Measurements from ENCODE around the gene C12orf42. TPM values are rescaled to one million over a fixed set of nuclear protein-coding genes. Genes with fewer than 3 reads are reported as not detected.

The C12orf42 gene
- total RNA-seq, 1 donor from 2014 or later: not detected

DNA sequence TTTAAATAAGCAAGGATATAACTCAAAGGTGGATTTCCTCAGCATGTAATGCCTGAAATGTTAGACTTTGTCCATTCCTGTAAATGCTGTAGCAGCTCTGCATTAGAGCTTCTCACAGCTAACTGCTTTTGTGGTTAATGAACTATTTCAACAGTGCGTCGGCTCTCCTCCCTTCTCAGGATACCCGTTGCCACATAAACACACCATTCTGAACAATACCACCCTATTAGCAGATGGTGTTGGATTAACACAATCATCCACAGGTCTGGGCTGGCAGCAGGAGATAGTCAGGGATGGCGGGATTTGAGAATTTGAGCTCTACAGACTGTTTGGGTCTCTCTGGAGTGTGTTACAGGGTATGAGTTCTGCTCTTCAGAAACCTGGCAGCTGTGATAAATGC lies 33.5 kb upstream of the C12orf42 start:
- TF ChIP-seq, protein P1, sequence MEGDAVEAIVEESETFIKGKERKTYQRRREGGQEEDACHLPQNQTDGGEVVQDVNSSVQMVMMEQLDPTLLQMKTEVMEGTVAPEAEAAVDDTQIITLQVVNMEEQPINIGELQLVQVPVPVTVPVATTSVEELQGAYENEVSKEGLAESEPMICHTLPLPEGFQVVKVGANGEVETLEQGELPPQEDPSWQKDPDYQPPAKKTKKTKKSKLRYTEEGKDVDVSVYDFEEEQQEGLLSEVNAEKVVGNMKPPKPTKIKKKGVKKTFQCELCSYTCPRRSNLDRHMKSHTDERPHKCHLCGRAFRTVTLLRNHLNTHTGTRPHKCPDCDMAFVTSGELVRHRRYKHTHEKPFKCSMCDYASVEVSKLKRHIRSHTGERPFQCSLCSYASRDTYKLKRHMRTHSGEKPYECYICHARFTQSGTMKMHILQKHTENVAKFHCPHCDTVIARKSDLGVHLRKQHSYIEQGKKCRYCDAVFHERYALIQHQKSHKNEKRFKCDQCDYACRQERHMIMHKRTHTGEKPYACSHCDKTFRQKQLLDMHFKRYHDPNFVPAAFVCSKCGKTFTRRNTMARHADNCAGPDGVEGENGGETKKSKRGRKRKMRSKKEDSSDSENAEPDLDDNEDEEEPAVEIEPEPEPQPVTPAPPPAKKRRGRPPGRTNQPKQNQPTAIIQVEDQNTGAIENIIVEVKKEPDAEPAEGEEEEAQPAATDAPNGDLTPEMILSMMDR (IDR thresholded peaks at IDR 0.05; ENCODE audit: insufficient read depth, low read length, severe bottlenecking): no peak
- H3K27me3 ChIP-seq (ENCODE audit: control insufficient read depth, insufficient read depth, low read length): no peaks in the 10 kb centered on the region
- DNase-seq (ENCODE audit: low read depth) (peak; percentile 29), FAIRE-seq (no peak)
- no peak overlapping the region for H3K4me3 ChIP-seq (ENCODE audit: low read depth, low read length)
- H3K36me3 ChIP-seq (ENCODE audit: control insufficient read depth, insufficient read depth, low read length): no peaks in the 10 kb centered on the region

GRCh38 chr12:103524238-103524875 lies 28.6 kb upstream of the C12orf42 start:
- no peak overlapping the region for H3K4me3 ChIP-seq (ENCODE audit: low read depth, low read length)
- TF ChIP-seq, protein P1 (IDR thresholded peaks at IDR 0.05; ENCODE audit: insufficient read depth, low read length, severe bottlenecking): no peak
- no peaks in the 10 kb centered on the region for H3K36me3 ChIP-seq (ENCODE audit: control insufficient read depth, insufficient read depth, low read length)
- H3K27me3 ChIP-seq (ENCODE audit: control insufficient read depth, insufficient read depth, low read length): no peaks in the 10 kb centered on the region
- DNase-seq (ENCODE audit: low read depth) (peak; percentile 42), FAIRE-seq (no peak)

- peak; percentile 85 for DNase-seq (ENCODE audit: low read depth)
- no peak overlapping the region for H3K4me3 ChIP-seq (ENCODE audit: low read depth, low read length)
- H3K36me3 ChIP-seq (ENCODE audit: control insufficient read depth, insufficient read depth, low read length): no peaks in the 10 kb centered on the region
- TF ChIP-seq, protein P1 (IDR thresholded peaks at IDR 0.05; ENCODE audit: insufficient read depth, low read length, severe bottlenecking): no peak
- H3K27me3 ChIP-seq (ENCODE audit: control insufficient read depth, insufficient read depth, low read length): no peaks in the 10 kb centered on the region
- no peak for FAIRE-seq
Observed at GRCh38 chr12:103523771-103524170, 28.0 kb upstream of the C12orf42 start.

GRCh38 chr12:103520686-103521215 lies 25.0 kb upstream of the C12orf42 start:
- Histone ChIP-seq H3K4me3 (ENCODE audit: low read depth, low read length) (no peak overlapping the region), H3K36me3 (ENCODE audit: control insufficient read depth, insufficient read depth, low read length) (no peaks in the 10 kb centered on the region), H3K27me3 (ENCODE audit: control insufficient read depth, insufficient read depth, low read length) (no peaks in the 10 kb centered on the region)
- FAIRE-seq (no peak), DNase-seq (ENCODE audit: low read depth) (no peak)
- TF ChIP-seq, protein P1 (IDR thresholded peaks at IDR 0.05; ENCODE audit: insufficient read depth, low read length, severe bottlenecking): no peak

- no peak for DNase-seq (ENCODE audit: low read depth)
- no peaks in the 10 kb centered on the region for H3K36me3 ChIP-seq (ENCODE audit: control insufficient read depth, insufficient read depth, low read length)
- H3K4me3 ChIP-seq (ENCODE audit: low read depth, low read length): no peak overlapping the region
- TF ChIP-seq, protein P1 (IDR thresholded peaks at IDR 0.05; ENCODE audit: insufficient read depth, low read length, severe bottlenecking): no peak
- FAIRE-seq: peak; percentile 36
- no peaks in the 10 kb centered on the region for H3K27me3 ChIP-seq (ENCODE audit: control insufficient read depth, insufficient read depth, low read length)
Observed at GRCh38 chr12:103519632-103520031, 23.9 kb upstream of the C12orf42 start.

- Histone ChIP-seq H3K27me3 (ENCODE audit: control insufficient read depth, insufficient read depth, low read length) (no peaks in the 10 kb centered on the region), H3K4me3 (ENCODE audit: low read depth, low read length) (no peak overlapping the region), H3K36me3 (ENCODE audit: control insufficient read depth, insufficient read depth, low read length) (no peaks in the 10 kb centered on the region)
- DNase-seq (ENCODE audit: low read depth): no peak
- FAIRE-seq: no peak
- TF ChIP-seq, protein P1 (IDR thresholded peaks at IDR 0.05; ENCODE audit: insufficient read depth, low read length, severe bottlenecking): no peak
Observed at GRCh38 chr12:103518899-103519298, 23.1 kb upstream of the C12orf42 start.

Data from bronchial epithelial cell (primary cell).